ENCODE measurements around the gene ACOT2.

ACOT2 gene

GRCh38 chr14:73613419-73613963 lies 44.5 kb downstream of the ACOT2 start:
- DNase-seq (ENCODE audit: low spot score) = no peak

GRCh38 chr14:73616831-73617230 lies 47.8 kb downstream of the ACOT2 start:
- no peak for DNase-seq (ENCODE audit: low spot score)

GRCh38 chr14:73619524-73619923 lies 50.5 kb downstream of the ACOT2 start:
- DNase-seq (ENCODE audit: low spot score) = no peak

- no peak for DNase-seq (ENCODE audit: low spot score)
Observed at GRCh38 chr14:73620268-73620667, 51.3 kb downstream of the ACOT2 start.

GRCh38 chr14:73623504-73624054 lies 54.6 kb downstream of the ACOT2 start:
- no peak for DNase-seq (ENCODE audit: low spot score)

All from HuH-7 (cell line).